ENCODE results near the gene TTC28.
"Not testable (repeated sequence)": the region's sequence is repeated elsewhere in the genome, so short reads cannot be mapped to it uniquely, and the experiment has no call there.

The TTC28 gene

DNA sequence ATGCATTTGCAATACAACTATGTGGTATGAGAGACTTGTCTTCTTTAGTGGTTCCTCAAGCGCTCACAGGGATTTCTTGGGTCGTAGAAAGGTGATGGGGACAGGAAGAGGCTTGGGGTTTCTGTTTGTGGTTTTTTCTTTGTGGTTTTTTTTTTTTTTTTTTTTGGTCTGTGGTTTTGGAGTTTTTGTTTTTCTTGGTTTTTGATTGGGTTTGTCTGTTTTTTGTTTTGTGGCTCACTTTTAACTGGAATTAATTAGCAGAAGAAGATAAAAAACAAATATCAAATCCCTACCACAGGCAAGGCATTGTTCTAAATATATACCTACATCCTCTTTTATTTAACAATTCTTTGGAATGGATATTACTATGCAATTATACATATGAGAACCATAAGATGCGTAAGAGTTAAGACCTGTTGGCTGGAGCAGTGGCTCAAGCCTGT is 5.5 kb downstream of the TTC28 start:
- DNase-seq: no peak

DNA sequence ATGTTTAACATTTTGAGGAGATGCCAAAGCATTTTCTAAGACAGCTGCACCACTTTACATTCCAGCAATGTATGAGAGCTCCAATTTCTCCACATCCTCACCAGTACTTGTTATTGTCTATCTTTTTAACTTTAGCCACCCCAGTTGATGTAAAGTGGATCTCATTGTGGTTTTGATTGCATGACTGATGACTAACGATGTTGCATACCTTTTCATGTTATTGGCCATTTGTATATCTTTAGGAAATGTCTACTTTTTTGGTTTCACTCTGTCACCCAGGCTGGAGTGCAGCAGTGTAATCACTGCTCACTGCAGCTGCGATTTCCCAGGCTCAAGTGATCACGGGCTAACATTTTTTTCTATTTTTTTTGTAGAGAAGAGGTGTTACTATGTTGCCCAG is 8.9 kb downstream of the TTC28 start:
- DNase-seq: no peak

DNA sequence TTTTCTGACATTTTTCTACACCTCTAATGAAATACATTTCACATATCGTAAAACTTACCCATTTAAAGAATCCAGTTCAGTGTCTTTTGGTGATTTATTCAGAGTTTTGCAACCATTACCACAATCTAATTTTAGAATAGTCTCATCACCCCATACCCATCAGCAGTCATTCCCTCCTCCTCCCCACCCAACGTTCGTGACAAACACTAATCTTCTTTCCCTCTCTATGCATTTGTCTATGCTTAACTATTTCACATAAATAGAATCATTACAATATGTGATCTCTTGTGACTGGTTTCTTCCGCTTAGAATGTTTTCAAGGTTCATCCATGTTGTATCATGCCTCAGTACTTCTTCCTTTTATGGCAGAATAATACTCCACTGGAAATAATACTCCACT is 9.5 kb downstream of the TTC28 start:
- DNase-seq: no peak

DNA sequence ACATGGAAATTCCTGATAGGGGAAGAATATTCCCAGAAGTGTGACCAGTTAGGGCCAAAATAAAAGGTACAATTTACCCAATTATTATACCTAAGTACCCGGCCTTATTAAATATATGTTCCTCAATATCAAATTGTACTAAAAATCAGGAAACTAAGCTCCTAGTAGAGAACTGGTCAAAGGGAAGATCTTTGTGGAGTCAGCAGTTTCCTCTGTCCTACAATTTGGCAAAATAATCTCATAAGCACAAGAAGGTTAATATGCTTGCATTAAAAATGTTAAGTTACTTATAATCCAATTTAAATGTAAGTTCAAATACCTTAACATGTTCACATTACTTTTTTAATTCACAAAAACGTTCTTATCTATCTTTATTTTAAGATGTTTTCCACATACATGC is 10.3 kb downstream of the TTC28 start:
- DNase-seq: no peak

DNA sequence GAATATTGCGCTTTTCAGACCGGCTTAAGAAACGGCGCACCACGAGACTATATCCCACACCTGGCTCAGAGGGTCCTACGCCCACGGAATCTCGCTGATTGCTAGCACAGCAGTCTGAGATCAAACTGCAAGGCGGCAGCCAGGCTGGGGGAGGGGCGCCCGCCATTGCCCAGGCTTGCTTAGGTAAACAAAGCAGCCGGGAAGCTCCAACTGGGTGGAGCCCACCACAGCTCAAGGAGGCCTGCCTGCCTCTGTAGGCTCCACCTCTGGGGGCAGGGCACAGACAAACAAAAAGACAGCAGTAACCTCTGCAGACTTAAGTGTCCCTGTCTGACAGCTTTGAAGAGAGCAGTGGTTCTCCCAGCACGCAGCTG is 16.1 kb downstream of the TTC28 start:
- not testable (repeated sequence) for DNase-seq

DNA sequence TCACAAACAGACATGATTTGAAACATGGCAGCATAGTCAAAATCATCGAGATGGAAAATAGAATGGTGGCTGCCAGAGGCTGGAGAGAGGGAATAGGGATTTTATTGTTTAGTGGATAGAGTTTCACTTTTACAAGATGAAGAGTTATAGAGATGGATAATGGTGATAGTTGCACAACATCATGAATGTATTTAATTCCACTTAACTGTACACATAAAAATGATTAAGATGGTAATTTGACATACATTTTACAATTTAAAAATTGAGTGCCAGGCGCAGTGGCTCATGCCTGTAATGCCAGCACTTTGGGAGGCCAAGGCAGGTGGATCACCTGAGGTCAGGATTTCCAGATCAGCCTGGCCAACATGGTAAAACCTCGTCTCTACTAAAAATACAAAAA is 21.2 kb downstream of the TTC28 start:
- no peak for DNase-seq

DNA sequence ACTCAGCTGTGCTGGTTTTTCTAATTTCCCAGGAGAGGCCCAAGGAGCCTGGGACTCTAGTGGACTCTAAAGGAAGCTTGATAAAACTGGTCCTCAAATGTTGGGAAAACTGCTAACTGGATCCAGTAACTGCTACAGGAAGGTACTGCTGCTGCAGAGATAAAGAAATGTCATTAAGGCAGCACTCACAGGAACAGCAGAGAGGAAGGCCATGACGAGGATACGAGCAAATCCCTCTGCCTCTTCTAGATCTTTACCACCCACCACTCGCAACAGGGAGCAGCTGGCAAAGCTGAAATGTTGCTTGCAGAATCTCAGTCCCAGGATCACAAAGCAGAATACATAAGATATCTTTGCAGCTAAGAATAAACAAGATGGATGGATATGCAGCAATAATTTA is 23.5 kb downstream of the TTC28 start:
- DNase-seq: no peak

DNA sequence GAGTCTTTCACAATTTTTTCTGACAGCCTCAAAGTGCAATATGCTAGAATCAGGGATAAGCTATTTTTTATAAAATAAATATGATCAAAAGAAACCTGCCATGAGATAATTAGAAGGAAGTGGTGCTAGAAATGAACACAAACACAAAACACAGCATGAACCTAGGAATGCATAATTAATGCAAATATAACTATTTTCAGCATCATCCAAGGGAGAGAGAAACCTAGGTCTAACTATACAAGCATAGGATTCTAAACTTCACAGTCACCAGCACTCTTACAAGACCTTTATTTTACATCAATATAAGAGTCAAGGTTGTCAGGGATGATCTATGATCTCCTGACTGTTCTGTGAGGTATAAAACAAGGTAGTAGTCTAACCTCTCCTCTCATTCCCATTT is 29.2 kb downstream of the TTC28 start:
- DNase-seq: no peak

DNA sequence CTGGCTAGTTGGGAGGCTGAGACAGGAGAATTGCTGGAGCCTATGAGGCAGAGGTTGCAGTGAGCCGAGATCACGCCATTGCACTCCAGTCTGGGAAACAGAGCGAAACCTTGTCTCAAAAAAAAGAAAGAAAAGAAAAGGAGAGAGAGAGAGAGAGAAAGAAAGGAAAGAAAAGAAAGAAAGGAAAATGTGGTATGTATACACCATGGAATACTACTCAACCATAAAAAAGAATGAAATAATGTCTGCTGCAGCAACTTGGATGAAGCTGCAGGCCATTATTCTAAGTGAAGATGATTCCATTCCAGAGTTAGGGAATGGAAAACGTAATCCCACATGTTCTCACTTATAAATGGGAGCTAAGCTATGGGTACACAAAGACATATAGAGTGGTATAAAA is 30.8 kb downstream of the TTC28 start:
- no peak for DNase-seq

DNA sequence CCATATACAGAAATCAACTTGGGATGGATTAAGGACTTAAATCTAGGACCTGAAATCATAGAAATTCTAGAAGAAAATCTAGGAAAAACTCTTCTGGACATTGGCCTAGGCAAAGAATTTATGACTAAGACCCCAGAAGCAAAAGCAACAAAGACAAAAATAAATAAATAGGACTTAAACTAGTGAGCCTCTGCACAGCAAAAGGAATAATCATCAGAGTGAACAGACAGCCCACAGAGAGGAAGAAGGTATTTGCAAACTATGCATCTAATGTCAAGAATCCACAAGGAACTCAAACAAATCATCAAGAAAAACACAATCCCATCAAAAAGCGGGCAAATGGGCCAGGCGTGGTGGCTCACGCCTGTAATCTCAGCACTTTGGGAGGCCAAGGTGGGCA is 32.4 kb downstream of the TTC28 start:
- DNase-seq: no peak

DNA sequence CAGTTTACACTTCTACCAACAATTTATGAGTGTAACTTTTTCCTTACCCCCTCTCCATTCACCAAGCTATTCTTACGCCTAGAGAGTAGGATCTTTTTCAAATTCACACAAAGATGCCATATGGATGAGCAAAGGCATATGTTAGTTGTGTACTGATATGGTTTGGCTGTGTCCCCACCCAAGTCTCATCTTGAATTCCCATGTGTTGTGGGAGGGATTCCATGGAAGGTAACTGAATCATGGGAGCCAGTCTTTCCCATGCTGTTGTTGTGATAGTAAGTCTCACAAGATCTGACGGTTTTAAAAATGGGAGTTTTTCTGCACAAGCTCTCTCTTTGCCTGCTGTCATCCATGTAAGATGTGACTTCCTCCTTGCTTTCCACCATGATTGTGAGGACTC is 40.3 kb downstream of the TTC28 start:
- no peak for DNase-seq

DNA sequence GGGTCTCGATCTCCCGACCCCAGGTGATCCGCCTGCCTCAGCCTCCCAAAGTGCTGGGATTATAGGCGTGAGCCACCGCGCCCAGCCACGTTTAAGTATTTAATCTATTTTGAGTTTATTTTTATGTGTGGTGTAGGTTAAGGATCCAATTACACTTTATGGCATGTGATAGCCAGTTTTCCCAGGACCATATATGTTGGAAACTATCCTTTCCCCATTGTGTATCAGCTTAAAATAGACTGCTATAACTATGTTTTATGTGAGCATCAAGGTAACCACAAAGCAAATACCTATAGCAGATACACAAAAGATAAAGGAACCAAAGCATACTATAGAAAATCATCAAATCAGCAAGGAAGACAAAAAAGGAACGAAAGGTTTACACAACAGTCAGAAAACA is 42.4 kb downstream of the TTC28 start:
- no peak for DNase-seq

DNA sequence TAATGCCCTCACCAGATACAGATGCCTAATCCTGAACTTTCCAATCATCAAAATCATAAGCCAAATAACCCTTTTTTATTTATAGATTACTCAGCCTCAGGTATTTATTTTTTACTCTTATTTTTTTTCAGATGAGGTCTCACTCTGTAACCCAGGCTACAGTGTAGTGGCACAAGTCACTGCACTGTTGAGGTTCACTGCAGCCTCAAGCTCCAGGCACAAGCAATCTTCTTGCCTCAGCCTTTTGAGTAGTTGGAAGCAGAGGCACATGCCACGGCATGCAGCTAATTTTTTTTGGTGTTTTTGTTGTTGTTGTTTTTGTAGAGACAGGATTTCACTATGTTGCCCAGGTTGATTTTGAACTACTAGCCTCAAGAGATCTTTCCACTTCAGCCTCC is 49.5 kb downstream of the TTC28 start:
- no peak for DNase-seq

DNA sequence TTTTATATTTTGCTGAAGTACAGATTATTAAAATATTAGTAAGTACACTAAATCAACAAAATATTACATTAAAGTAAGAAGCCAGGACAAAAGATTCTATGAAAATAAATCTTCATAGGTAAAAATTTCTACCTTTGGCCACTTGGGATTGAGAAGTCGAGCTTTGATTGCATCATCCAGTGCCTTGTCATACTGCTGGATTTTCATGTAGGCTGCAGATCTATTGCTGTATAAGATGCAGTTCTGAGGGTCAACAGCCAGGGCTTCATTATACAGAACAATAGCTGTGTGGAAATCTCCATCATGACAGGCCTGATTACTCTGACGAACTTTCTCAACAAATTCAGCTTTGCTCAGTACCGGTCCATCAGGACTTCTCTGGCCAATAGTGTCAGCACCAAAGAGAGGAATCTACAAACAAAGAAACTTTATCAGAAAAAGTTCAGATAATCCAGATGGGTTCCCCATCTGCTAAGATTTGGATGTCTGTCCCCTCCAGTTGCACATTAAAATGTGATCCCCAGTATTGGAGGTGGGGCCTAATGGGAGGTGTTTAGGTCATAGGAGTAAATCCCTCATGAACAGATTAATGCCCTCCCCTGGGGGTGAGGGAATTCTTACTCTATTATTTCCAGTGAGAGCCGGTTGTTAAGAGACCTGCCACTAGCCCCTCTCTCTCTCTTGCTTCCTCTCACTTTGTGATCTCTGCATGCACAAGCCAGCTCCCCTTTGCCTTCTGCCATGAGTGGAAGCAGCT is 50.0 kb downstream of the TTC28 start:
- DNase-seq: no peak

DNA sequence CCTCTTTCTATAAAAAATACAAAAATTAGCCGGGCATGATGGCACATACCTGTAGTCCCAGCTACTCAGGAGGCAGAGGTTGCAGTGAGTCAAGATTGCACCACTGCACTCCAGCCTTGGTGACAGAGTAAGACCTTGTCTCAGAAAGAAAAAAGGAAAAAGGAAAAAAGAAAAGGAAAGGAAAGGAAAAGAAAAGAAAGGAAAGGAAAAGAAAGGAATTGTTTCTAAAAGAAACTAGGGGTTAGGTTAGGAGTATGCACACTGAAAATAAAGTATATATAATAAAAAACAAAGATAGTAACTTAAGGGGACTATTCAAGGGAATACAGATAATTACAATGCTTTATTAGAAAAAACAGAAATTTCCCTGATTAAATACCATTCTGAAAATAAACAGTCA is 50.9 kb downstream of the TTC28 start:
- DNase-seq: no peak

DNA sequence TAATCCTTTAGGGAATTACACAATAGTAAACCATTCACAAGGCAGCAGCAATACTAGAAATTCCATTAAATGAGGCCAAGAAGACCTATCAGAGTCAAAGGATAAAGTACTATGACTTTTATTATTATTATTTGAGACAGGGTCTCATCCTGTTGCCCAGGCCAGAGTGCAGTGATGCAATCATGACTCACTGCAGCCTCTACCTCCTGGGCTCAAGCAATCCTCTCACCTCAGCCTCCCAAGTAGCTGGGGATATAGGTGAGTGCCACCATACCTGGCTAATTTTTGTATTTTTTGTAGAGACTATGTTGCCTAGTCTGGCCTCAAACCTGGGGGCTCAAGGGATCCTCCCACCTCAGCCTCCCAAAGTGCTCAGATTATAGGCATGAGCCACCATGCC is 51.8 kb downstream of the TTC28 start:
- DNase-seq: no peak

DNA sequence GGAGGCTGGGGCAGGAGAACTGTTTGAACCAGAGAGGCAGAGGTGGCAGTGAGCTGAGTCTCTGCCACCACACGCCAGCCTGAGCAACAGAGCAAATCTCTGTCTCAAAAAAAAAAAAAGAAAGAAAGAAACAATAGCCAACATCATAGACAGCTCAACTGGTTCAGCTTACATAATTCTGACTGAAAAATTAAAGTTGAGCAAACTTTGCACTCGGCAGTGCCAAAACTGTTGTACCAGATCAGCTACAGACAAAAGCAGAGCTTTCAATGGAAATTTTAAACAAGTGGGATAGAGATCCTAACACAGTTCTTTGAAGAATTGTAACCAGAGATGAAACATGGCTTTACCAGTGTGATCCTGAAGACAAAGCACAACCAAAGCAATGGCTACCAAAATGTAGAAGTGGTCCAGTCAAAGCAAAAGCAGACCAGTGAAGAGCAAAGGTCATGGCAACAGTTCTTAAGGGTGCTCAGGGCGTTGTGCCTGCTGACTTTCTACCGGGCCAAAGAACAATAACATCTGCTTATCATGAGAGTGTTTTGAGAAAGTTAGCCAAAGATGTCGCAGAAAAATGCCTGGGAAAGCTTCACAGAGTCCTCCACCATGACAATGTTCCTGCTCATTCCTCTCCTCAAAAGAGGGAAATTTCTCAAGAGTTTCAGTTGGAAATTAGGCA is 59.3 kb downstream of the TTC28 start:
- DNase-seq: no peak

DNA sequence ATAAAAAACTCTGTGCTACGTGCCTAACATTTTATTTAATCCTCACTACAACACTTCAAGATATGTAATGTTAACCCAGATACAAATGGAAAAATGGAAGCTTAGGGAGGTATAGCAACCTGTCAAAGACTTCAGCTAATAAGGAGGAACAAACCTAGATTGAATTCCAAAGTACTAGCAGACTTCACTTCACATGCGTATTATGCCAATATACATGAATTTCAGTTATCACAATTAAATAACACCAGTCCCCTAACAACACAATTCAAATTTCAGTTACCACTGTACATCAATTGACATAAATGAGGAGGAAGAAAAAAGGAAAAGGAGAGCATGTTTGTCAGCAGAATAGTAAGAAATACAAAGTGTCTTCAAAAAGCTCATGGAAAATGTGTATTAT is 60.4 kb downstream of the TTC28 start:
- no peak for DNase-seq

DNA sequence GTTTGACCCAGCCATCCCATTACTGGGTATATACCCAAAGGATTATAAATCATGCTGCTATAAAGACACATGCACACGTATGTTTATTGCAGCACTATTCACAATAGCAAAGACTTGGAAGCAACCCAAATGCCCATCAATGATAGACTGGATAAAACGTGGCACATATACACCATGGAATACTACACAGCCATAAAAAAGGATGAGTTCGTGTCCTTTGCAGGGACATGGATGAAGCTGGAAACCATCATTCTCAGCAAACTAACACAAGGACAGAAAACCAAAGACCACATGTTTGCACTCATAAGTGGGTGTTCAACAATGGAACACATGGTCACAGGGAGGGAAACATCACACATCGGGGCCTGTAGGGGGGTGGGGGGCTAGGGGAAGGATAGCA is 64.2 kb downstream of the TTC28 start:
- DNase-seq: not testable (repeated sequence)

DNA sequence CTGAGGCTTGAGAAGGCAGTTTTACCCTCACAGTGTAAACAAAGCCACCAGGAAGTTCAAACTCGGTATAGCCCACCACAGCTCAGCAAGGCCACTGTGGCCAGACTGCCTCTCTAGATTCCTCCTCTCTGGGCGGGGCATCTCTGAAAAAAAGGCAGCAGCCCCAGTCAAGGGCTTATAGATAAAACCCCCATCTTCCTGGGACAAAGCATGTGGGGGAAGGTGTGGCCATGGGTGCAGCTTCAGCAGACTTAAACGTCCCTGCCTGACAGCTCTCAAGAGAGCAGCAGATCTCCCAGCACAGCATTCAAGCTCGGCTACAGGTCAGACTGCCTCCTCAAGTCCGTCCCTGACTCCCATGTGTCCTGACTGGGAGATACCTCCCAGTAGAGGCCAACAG is 69.7 kb downstream of the TTC28 start:
- DNase-seq: no peak

DNA sequence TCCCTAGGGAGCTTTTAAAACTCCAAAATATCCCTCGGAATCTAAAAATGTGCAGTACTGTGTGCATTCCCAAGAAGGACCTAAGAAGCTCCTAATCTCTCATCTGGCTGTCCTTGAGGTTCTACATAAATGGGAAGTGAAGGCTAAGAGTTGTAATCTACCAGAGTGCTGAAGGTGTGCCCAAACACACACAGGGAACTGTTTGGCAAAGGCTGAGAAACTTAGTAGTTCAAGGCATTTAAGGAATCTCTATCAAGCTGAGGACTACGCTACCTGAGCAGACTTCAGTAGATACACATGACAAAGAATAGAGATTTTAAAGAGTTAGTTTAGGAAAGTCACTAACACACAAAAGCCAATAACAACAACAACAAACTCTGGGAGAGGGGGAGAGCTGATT is 71.1 kb downstream of the TTC28 start:
- DNase-seq: no peak

DNA sequence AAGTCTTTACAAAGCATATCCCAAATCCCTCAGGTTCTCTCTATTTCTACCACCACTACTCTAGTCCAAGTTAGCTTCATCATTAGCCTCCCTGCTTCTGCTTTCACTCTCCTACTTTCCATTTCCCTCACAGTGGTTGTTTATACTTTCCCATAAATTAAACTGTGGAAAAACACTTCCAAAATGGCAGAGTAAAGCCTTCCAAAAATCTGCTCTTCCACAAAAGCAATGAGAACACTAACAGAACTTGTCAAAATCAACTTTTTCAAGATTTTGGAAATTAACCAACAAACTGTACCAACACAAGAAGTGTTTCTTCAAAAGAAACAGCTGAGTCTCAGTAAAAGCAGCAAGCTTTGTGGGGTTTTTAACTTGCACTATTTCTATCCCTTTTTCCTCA is 71.8 kb downstream of the TTC28 start:
- no peak for DNase-seq

DNA sequence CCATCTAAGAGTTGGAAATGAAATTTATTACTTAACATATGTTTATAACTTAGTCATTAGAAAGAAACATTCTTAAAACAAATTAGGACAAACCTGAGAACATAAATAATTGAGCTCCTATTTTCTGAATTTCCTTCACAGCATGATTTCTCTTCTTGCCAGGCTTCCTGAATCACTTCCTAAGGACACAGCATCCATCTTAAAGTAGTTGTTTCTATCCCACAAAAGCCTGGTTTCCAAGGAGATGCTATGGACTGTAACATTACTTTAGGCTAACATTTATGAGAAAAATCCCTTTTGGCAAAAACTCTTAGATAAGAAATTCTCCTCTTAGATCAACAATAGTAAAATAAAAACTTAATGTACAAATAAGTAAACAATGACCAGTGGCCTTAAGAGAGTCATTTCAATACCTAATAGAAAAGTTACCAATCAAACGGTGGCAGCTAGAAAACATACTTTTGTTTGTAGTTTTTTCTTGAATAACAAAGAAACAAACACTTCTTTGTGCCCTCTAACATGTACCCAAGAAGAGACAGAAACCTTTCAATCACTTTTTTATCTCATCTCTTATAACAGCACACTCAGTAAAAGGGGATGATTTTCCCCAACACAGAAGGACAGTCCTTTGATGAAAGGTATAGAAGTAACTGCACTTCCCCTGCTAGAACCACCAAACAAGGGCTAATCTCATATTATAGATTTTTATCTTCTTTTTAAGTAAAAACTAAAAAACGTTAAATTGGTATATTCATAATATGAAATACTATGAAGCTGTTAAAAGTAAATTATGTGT is 74.5 kb downstream of the TTC28 start:
- no peak for DNase-seq

DNA sequence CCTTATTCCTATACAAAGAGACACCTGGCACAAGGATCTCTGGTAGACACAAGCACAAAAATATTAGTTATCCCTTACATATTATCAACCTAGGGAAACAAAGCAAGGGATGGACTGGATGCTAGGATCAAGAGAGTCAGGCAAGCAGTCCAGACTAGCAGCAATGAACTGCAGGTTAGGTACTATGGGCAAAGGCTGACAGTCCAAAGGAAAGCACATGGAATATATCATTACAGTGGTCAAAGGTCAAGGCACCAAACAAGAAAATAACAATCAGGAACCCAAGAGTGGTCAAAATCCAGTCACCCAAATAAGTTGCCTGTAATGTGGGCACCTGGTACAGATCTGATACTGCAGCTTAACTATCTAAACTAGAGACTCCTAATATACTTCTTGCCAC is 77.7 kb downstream of the TTC28 start:
- no peak for DNase-seq

All from NCI-H1105 (cell line).